ENCODE data around the gene TMEM95. TPM values are rescaled to one million over a fixed set of nuclear protein-coding genes. Genes with fewer than 3 reads are reported as not detected.
A peak's percentile ranks its signal among the peaks of the same experiment; 100 is the strongest.

The TMEM95 gene, protein sequence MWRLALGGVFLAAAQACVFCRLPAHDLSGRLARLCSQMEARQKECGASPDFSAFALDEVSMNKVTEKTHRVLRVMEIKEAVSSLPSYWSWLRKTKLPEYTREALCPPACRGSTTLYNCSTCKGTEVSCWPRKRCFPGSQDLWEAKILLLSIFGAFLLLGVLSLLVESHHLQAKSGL
- total RNA-seq = not detected

DNA sequence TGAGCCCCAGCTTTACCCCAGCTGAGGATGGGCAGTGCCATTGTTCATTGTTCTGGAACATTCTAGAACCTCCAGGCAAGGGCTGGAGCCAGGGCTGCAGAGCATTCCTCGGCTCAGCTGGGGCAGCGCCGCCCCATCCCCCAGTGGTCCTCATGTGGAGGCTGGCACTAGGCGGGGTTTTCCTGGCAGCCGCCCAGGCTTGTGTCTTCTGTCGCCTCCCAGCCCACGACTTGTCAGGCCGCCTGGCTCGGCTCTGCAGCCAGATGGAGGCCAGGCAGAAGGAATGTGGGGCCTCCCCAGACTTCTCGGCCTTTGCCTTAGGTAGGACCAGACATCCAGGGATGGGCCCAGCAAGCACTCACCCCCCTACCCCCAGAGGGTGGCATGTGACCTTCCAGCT is at the start of gene TMEM95:
TMEM95 (plus strand) TSS at position 104 of the 400 bp plus-strand sequence; CDS start at position 153, 49 bp downstream.
- Histone ChIP-seq H3K4me1 (peaks cover 0 to 58% (median 18%) of the 10 kb centered on the region in 3 donors), H3K27ac (peak within 1 kb of the TSS in 3 of 4 donors; percentile 99 to 100 (median 99)), H3K27me3 (no peaks in the 10 kb centered on the region), H3K4me3 (no peak within 1 kb of the TSS), H3K9me3 (no peaks in the 10 kb centered on the region), H3K36me3 (no peaks in the 10 kb centered on the region)
- TF ChIP-seq EP300 (IDR thresholded peaks at IDR 0.05) (no peak), POLR2AphosphoS5 (IDR thresholded peaks at IDR 0.05) (no peak), POLR2A (IDR thresholded peaks at IDR 0.05) (no peak)
- TF ChIP-seq, protein P1, sequence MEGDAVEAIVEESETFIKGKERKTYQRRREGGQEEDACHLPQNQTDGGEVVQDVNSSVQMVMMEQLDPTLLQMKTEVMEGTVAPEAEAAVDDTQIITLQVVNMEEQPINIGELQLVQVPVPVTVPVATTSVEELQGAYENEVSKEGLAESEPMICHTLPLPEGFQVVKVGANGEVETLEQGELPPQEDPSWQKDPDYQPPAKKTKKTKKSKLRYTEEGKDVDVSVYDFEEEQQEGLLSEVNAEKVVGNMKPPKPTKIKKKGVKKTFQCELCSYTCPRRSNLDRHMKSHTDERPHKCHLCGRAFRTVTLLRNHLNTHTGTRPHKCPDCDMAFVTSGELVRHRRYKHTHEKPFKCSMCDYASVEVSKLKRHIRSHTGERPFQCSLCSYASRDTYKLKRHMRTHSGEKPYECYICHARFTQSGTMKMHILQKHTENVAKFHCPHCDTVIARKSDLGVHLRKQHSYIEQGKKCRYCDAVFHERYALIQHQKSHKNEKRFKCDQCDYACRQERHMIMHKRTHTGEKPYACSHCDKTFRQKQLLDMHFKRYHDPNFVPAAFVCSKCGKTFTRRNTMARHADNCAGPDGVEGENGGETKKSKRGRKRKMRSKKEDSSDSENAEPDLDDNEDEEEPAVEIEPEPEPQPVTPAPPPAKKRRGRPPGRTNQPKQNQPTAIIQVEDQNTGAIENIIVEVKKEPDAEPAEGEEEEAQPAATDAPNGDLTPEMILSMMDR (IDR thresholded peaks at IDR 0.05) = no peak
- no CpG with 5 or more reads among the region's 10 CpGs for WGBS, 2 donors (ENCODE audit: low coverage in 1 of 2)
- ATAC-seq = no peak

DNA sequence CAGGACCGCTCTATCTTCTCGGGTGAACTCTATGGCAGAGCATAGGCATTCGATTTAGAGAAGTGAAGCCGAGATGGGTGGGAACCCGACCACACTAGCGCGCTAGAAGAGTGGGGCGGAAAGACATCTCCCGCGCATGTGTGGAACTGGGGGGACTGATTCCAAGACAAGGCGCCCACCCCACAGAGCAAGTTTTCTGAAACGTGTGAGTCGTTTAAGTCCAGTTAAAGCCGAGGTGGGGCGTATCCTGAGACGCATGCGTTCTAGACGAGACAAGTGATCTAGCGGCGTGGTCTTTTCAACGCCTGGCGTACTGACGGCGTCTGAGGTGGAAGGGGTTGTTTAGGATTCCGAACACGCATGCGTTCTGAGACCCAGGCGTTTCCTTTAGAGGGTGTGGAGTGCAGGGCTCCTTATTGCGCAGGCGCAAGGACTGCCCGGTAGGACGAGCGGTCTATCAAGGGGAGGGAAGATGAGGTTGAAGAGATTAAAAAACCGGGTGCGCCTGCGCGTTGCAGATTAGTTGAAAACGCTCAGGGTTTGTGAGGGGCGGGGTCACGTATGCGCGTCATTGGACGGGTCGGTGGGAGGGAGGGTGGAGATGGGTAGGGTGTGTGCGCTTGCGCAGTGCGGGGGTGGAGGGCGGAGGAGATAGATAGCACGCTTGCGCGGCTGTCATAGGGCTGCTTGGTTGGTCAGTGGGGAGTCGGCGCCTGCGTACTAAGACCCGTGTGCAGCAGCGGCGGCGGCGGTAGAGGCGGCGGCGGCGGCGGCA is 47.9 kb upstream of the TMEM95 start, which contains the start of gene EIF5A:
EIF5A (plus strand) TSS at position 718 of the 775 bp plus-strand sequence. CDS start 2,008 bp downstream, outside the sequence.
- peak; percentile 93 for ATAC-seq
- WGBS, 2 donors (ENCODE audit: low coverage in 1 of 2) = 0% methylated on average over 10 to 37 of the region's 64 CpGs
- peak within 1 kb of the TSS; percentile 68 to 99 for H3K4me3 ChIP-seq
- TF ChIP-seq POLR2A (IDR thresholded peaks at IDR 0.05) (peak; percentile 74 to 93), POLR2AphosphoS5 (IDR thresholded peaks at IDR 0.05) (peak; percentile 94)
- TF ChIP-seq, protein P1 (IDR thresholded peaks at IDR 0.05) = no peak
- peaks cover 5 to 42% (median 15%) of the 10 kb centered on the region in 3 donors for H3K4me1 ChIP-seq
- H3K27me3 ChIP-seq = no peaks in the 10 kb centered on the region
- H3K9me3 ChIP-seq = no peaks in the 10 kb centered on the region
- H3K36me3 ChIP-seq = peaks cover 3 to 29% of the 10 kb centered on the region in 2 donors
- peak within 1 kb of the TSS; percentile 91 to 100 (median 100) for H3K27ac ChIP-seq

DNA sequence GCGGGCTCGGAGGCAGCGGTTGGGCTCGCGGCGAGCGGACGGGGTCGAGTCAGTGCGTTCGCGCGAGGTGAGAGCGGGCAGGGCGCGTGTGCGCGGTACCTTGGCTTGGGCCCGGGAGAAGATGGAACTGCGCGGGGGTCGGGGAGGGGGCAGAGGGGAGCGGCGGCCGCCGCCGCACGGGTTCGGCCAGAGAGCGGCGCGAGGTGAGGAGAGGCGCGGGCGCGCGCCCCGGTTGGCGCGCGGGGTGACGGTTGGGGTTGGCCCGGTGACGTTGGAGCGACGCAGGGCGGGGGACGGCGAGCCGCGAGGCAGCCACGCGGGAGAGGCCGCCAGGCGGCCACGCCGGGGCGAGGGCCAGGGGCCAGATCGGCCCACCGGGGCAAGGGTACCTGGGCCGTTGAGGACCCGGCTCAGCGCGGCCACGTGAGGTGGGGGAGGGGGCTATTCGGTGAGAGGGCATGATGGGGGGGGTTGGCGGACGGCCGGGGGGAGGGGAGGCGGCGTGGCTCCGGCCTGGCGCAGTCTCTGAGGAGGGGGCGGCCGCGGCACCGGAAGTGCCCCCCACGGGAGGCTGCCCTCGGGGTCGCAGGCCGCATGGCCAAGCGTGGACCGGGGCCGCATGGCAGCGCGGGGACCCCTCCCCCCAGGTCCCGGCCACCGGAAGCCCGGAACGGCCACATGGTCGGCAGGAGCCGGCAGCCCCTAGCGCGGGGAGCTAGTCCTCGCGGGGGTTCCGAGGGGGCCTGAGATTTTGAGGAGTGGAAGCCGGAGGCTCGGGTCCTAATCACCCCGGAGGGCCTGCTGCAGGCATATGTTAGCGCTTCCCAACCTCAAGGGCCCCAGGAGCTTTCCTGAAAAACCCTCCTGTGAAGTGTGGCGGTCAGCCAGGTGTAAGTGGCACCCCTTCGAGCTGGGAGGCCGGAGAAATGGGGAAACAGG is 47.0 kb upstream of the TMEM95 start:
- peaks cover 3 to 38% of the 10 kb centered on the region in 2 donors for H3K36me3 ChIP-seq
- no peaks in the 10 kb centered on the region for H3K27me3 ChIP-seq
- TF ChIP-seq EP300 (IDR thresholded peaks at IDR 0.05) = no peak
- TF ChIP-seq POLR2A (IDR thresholded peaks at IDR 0.05) = peak in 1 of 2 donors; percentile 95
- TF ChIP-seq, protein P1 (IDR thresholded peaks at IDR 0.05) = peak in 3 of 4 experiments; percentile 13 to 44 (median 33)
- peak; percentile 17 for ATAC-seq
- H3K4me1 ChIP-seq = peaks cover 5 to 51% (median 16%) of the 10 kb centered on the region in 3 donors
- 0% methylated on average over 3 of the region's 104 CpGs; no CpG with 5 or more reads in 1 of the 2 donors for WGBS, 2 donors (ENCODE audit: low coverage in 1 of 2)
- H3K9me3 ChIP-seq = no peaks in the 10 kb centered on the region
- H3K27ac ChIP-seq = peak overlapping the region; percentile 91 to 100 (median 100)
- peak overlapping the region; percentile 68 to 99 for H3K4me3 ChIP-seq

DNA sequence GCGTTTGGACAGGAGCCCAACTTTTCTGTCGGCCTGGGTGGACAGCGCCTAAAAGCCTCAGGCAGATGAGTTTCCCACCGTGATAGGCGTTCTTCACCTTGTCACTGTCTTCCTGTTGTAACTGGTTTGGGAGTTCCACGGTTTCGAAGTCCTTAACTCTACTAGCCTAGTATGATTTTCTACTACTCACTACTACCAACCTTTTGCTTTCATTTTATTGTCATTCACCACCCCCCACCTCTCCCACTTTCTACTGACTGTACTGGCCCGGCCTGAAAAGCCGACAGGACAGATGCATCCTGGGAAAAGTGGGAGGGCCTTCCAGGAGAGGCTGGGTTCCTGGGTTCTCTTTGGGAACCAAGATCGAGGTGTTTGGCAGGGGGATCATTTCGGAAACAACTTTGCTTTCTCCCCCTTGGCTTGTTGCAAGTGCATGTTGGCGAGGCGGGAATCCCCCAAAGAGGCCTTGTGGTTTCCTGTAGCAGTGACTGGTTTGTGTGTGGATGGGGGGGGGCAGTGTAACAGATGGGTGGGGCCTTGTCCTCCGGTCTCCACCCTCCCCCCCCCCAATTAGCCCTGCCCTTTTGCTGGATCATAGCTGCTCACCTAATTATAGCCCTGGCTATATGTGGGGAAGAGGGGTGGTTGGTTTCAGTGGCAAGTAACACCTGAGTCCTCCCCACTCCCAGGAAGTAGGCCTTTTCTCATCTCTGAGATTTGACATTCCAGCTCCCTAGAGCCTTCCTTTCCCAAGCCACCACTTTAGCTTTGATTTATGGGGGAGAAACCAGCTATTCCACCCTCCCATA is 46.1 kb upstream of the TMEM95 start:
- H3K27ac ChIP-seq = peak overlapping the region; percentile 91 to 100 (median 100)
- H3K36me3 ChIP-seq = peaks cover 3 to 47% of the 10 kb centered on the region in 2 donors
- ATAC-seq = peak; percentile 35
- WGBS, 2 donors (ENCODE audit: low coverage in 1 of 2) = 0 to 3% methylated on average over 6 to 7 of the region's 14 CpGs
- no peaks in the 10 kb centered on the region for H3K27me3 ChIP-seq
- H3K4me3 ChIP-seq = peak overlapping the region; percentile 68 to 99
- H3K9me3 ChIP-seq = no peaks in the 10 kb centered on the region
- TF ChIP-seq, protein P1 (IDR thresholded peaks at IDR 0.05) = no peak
- TF ChIP-seq POLR2AphosphoS5 (IDR thresholded peaks at IDR 0.05) = peak; percentile 36
- H3K4me1 ChIP-seq = peaks cover 5 to 60% (median 25%) of the 10 kb centered on the region in 3 donors
